Activated CD4-positive, alpha-beta T cell treated with anti-CD3 and anti-CD28 coated beads, Interleukin-2, amount 10 ng/mL, durations not matched to agents 24 days and 14 days (primary cell): ENCODE data around the gene SORCS2. TPM values are rescaled to one million over a fixed set of nuclear protein-coding genes. Genes with fewer than 3 reads are reported as not detected.

Experiments used
- DNase-seq: peaks from one replicate; pipeline ENCODE4 v3.0.0; 2022
- H3K27ac Mint-ChIP-seq: one replicate; pipeline ENCODE4 v1.8.0; 2022; ENCODE audit warnings: mild to moderate bottlenecking, mixed read lengths
- H3K27me3 Mint-ChIP-seq: one replicate; pipeline ENCODE4 v1.8.0; 2022; ENCODE audit warnings: mixed read lengths
- H3K36me3 Mint-ChIP-seq: one replicate; pipeline ENCODE4 v1.8.0; 2022; ENCODE audit warnings: low read depth, mild to moderate bottlenecking, mixed read lengths
- H3K4me1 Mint-ChIP-seq: one replicate; pipeline ENCODE4 v1.8.0; 2021; ENCODE audit warnings: mixed read lengths
- H3K4me3 Mint-ChIP-seq: one replicate; pipeline ENCODE4 v1.8.0; 2022; ENCODE audit warnings: mild to moderate bottlenecking, moderate library complexity, mixed read lengths
- H3K9me3 Mint-ChIP-seq: one replicate; pipeline ENCODE4 v1.8.0; 2021; ENCODE audit warnings: mixed read lengths
- intact Hi-C: fragments of 100-400 bp; cut with micrococcal nuclease; formaldehyde crosslinking; loops from one replicate; pipeline ENCODE4 v1.15.1; 2023
- total RNA-seq: library from RNA; stranded (reverse); gene quantifications from 2 replicates; pipeline ENCODE4 v1.2.3, GENCODE V29; 2022

Gene SORCS2
- total RNA-seq, 1 donor from 2014 or later: not detected

- Mint-ChIP-seq H3K4me3 (no peak overlapping the region), H3K27me3 (peaks cover 10% of the 10 kb centered on the region), H3K9me3 (peaks cover 8% of the 10 kb centered on the region), H3K36me3 (no peaks in the 10 kb centered on the region), H3K4me1 (no peaks in the 10 kb centered on the region), H3K27ac (no peak overlapping the region)
- DNase-seq: no peak
- intact Hi-C loops: no loop called here
Measured at GRCh38 chr4:7397206-7398103, 205.1 kb downstream of the SORCS2 start.

- peaks cover 8% of the 10 kb centered on the region for H3K9me3 Mint-ChIP-seq
- H3K27ac Mint-ChIP-seq: no peak overlapping the region
- no peak for DNase-seq
- intact Hi-C loops: no loop called here
- no peaks in the 10 kb centered on the region for H3K4me1 Mint-ChIP-seq
- peaks cover 10% of the 10 kb centered on the region for H3K27me3 Mint-ChIP-seq
- no peak overlapping the region for H3K4me3 Mint-ChIP-seq
- H3K36me3 Mint-ChIP-seq: no peaks in the 10 kb centered on the region
Measured at GRCh38 chr4:7398104-7398423, 205.7 kb downstream of the SORCS2 start.

GRCh38 chr4:7398788-7399439 is 206.6 kb downstream of the SORCS2 start:
- H3K27ac Mint-ChIP-seq: no peak overlapping the region
- peaks cover 10% of the 10 kb centered on the region for H3K27me3 Mint-ChIP-seq
- no peak overlapping the region for H3K4me3 Mint-ChIP-seq
- no peak for DNase-seq
- peaks cover 8% of the 10 kb centered on the region for H3K9me3 Mint-ChIP-seq
- H3K4me1 Mint-ChIP-seq: no peaks in the 10 kb centered on the region
- intact Hi-C loops: no loop called here
- no peaks in the 10 kb centered on the region for H3K36me3 Mint-ChIP-seq

GRCh38 chr4:7399440-7400234 is 207.3 kb downstream of the SORCS2 start:
- DNase-seq: no peak
- no peaks in the 10 kb centered on the region for H3K4me1 Mint-ChIP-seq
- H3K27me3 Mint-ChIP-seq: peaks cover 10% of the 10 kb centered on the region
- no peak overlapping the region for H3K4me3 Mint-ChIP-seq
- H3K36me3 Mint-ChIP-seq: no peaks in the 10 kb centered on the region
- intact Hi-C loops: no loop called here
- no peak overlapping the region for H3K27ac Mint-ChIP-seq
- H3K9me3 Mint-ChIP-seq: peaks cover 8% of the 10 kb centered on the region

GRCh38 chr4:7400671-7401298 is 208.4 kb downstream of the SORCS2 start:
- H3K4me3 Mint-ChIP-seq: no peak overlapping the region
- no peaks in the 10 kb centered on the region for H3K4me1 Mint-ChIP-seq
- peaks cover 8% of the 10 kb centered on the region for H3K9me3 Mint-ChIP-seq
- DNase-seq: no peak
- peaks cover 10% of the 10 kb centered on the region for H3K27me3 Mint-ChIP-seq
- no peak overlapping the region for H3K27ac Mint-ChIP-seq
- intact Hi-C loops: no loop called here
- no peaks in the 10 kb centered on the region for H3K36me3 Mint-ChIP-seq

- H3K27me3 Mint-ChIP-seq: peaks cover 10% of the 10 kb centered on the region
- DNase-seq: no peak
- H3K27ac Mint-ChIP-seq: no peak overlapping the region
- H3K9me3 Mint-ChIP-seq: peaks cover 12% of the 10 kb centered on the region
- H3K4me3 Mint-ChIP-seq: no peak overlapping the region
- no peaks in the 10 kb centered on the region for H3K4me1 Mint-ChIP-seq
- intact Hi-C loops: no loop called here
- no peaks in the 10 kb centered on the region for H3K36me3 Mint-ChIP-seq
Measured at GRCh38 chr4:7402526-7402925, 210.2 kb downstream of the SORCS2 start.

- Mint-ChIP-seq H3K27ac (no peak overlapping the region), H3K27me3 (peaks cover 7% of the 10 kb centered on the region), H3K36me3 (no peaks in the 10 kb centered on the region), H3K4me3 (no peak overlapping the region), H3K4me1 (no peaks in the 10 kb centered on the region), H3K9me3 (peaks cover 12% of the 10 kb centered on the region)
- no peak for DNase-seq
- intact Hi-C loops: no loop called here
Measured at GRCh38 chr4:7403001-7403400, 210.7 kb downstream of the SORCS2 start.

GRCh38 chr4:7408166-7408565 is 215.8 kb downstream of the SORCS2 start:
- H3K36me3 Mint-ChIP-seq: no peaks in the 10 kb centered on the region
- intact Hi-C loops: no loop called here
- no peak overlapping the region for H3K4me3 Mint-ChIP-seq
- no peak overlapping the region for H3K27ac Mint-ChIP-seq
- no peaks in the 10 kb centered on the region for H3K4me1 Mint-ChIP-seq
- peaks cover 13% of the 10 kb centered on the region for H3K9me3 Mint-ChIP-seq
- no peak for DNase-seq
- H3K27me3 Mint-ChIP-seq: peaks cover 3% of the 10 kb centered on the region

GRCh38 chr4:7410446-7410845 is 218.1 kb downstream of the SORCS2 start:
- Mint-ChIP-seq H3K27me3 (peaks cover 7% of the 10 kb centered on the region), H3K27ac (no peak overlapping the region), H3K9me3 (peaks cover 13% of the 10 kb centered on the region), H3K36me3 (no peaks in the 10 kb centered on the region), H3K4me3 (no peak overlapping the region), H3K4me1 (no peaks in the 10 kb centered on the region)
- DNase-seq: no peak
- intact Hi-C loops: no loop called here

- peaks cover 4% of the 10 kb centered on the region for H3K27me3 Mint-ChIP-seq
- intact Hi-C loops: no loop called here
- no peaks in the 10 kb centered on the region for H3K36me3 Mint-ChIP-seq
- peaks cover 16% of the 10 kb centered on the region for H3K9me3 Mint-ChIP-seq
- H3K4me1 Mint-ChIP-seq: no peaks in the 10 kb centered on the region
- no peak for DNase-seq
- no peak overlapping the region for H3K27ac Mint-ChIP-seq
- H3K4me3 Mint-ChIP-seq: no peak overlapping the region
Measured at GRCh38 chr4:7411491-7411890, 219.2 kb downstream of the SORCS2 start.

- DNase-seq: no peak
- H3K27me3 Mint-ChIP-seq: peaks cover 4% of the 10 kb centered on the region
Measured at GRCh38 chr4:7411896-7412553, 219.7 kb downstream of the SORCS2 start.

GRCh38 chr4:7412554-7412912 is 220.2 kb downstream of the SORCS2 start:
- Mint-ChIP-seq H3K27ac (no peak overlapping the region), H3K36me3 (no peaks in the 10 kb centered on the region), H3K4me1 (no peaks in the 10 kb centered on the region)

More at GRCh38 chr4:7411896-7412553, 219.7 kb downstream of the SORCS2 start:
- Mint-ChIP-seq H3K9me3 (peaks cover 18% of the 10 kb centered on the region), H3K36me3 (no peaks in the 10 kb centered on the region), H3K27ac (no peak overlapping the region), H3K4me1 (no peaks in the 10 kb centered on the region), H3K4me3 (no peak overlapping the region)
- intact Hi-C loops: no loop called here

GRCh38 chr4:7414046-7414445 is 221.7 kb downstream of the SORCS2 start:
- Mint-ChIP-seq H3K27me3 (peaks cover 4% of the 10 kb centered on the region), H3K4me1 (no peaks in the 10 kb centered on the region), H3K27ac (no peak overlapping the region), H3K4me3 (no peak overlapping the region), H3K9me3 (peaks cover 13% of the 10 kb centered on the region), H3K36me3 (no peaks in the 10 kb centered on the region)
- no peak for DNase-seq
- intact Hi-C loops: no loop called here

More at GRCh38 chr4:7412554-7412912, 220.2 kb downstream of the SORCS2 start:
- Mint-ChIP-seq H3K9me3 (peaks cover 17% of the 10 kb centered on the region), H3K4me3 (no peak overlapping the region), H3K27me3 (peaks cover 4% of the 10 kb centered on the region)
- no peak for DNase-seq
- intact Hi-C loops: no loop called here
